ENCODE data around the gene RER1. TPM values are rescaled to one million over a fixed set of nuclear protein-coding genes. Genes with fewer than 3 reads are reported as not detected.
A peak's percentile ranks its signal among the peaks of the same experiment; 100 is the strongest.

Gene RER1
- total RNA-seq, 1 donor from 2014 or later: 133 TPM

DNA sequence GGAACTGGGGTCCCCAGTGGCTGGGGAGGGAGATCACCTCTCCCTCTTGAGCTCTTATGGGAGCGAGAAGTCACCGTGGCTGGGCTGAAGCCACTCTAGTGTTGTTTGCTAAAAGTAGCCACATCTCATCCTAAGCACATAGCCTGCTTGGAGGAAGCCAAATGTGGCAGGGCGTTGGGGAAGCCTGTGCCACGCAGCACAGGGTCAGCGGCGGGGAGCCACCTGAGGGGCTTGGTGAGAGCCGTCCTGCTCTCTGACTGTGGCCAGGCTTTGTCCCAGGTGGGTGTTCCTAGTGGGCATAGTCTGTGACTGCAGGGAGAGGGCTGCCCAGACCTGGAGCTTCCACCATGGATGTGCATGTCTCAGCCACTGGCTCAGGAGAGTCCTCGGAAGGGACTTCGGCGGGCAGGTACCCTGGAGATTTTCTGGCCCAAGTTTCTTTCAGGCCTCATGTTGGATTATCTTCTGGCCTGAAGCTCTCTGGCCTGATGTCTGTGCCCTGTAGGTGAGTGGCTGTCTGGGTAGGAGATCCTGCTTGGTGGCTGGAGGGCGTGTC lies 39.2 kb upstream of the RER1 start:
- H3K27ac ChIP-seq: no peak overlapping the region
- H3K4me3 ChIP-seq: no peak overlapping the region
- intact Hi-C loops (cut with DNase I): no loop called here
- ATAC-seq (no peak), DNase-seq (peak; percentile 25)
- H3K27me3 ChIP-seq (ENCODE audit: low read depth): no peaks in the 10 kb centered on the region
- no peak for TF ChIP-seq CTCF (IDR thresholded peaks at IDR 0.05)
- no peaks in the 10 kb centered on the region for H3K4me1 ChIP-seq
- no peaks in the 10 kb centered on the region for H3K36me3 ChIP-seq
- no peaks in the 10 kb centered on the region for H3K9me3 ChIP-seq

- Histone ChIP-seq H3K27ac (no peak overlapping the region), H3K36me3 (no peaks in the 10 kb centered on the region), H3K9me3 (no peaks in the 10 kb centered on the region), H3K4me3 (no peak overlapping the region), H3K4me1 (no peaks in the 10 kb centered on the region), H3K27me3 (ENCODE audit: low read depth) (no peaks in the 10 kb centered on the region)
- intact Hi-C loops (cut with DNase I): no loop called here
- no peak for ATAC-seq
- DNase-seq: peak; percentile 45
- no peak for TF ChIP-seq CTCF (IDR thresholded peaks at IDR 0.05)
These were observed 38.6 kb upstream of the RER1 start for GRCh38 chr1:2352897-2353550.

DNA sequence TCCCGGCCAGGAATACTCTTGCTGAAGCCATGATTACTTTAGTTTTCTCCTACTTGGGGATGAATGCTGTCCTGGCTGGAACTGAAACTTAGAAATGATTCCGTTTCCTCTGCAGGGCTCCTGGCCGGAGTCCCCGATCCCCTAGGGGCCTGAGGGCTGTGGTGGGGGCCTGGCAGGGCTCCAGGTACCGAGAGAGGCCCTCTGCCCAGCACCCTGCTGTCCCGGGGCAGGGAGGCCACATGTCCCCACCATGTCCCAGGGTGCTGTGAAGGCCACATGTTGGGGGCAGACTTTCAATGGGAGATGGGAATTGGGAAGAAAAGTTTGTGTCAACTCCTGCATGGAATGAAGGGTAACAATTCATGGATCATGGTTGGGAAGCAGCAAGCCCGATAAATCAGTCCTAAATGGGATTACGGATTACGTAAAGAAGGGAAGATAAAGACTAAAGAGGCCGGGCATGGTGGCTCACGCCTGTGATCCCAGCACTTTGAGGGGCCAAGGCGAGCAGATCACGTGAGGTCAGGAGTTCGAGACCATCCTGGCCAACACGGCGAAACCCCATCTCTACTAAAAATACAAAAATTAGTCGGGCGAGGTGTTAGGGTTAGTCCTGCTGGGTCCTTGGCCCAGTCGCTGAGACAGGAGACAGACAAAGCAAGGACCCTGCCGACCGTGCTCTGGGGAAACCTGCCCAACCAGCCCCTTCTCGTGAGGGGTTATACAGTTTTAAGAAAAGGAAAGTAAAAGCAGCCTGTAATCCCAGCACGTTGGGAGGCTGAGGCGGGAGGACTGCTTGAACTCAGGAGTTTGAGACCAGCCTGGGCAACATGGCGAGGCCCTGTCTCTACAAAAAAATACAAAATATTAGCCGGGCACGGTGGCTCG lies 37.8 kb upstream of the RER1 start:
- no peaks in the 10 kb centered on the region for H3K9me3 ChIP-seq
- TF ChIP-seq CTCF (IDR thresholded peaks at IDR 0.05): no peak
- no peaks in the 10 kb centered on the region for H3K4me1 ChIP-seq
- no peak overlapping the region for H3K4me3 ChIP-seq
- no peaks in the 10 kb centered on the region for H3K27me3 ChIP-seq (ENCODE audit: low read depth)
- no peak overlapping the region for H3K27ac ChIP-seq
- no peak for ATAC-seq
- no peaks in the 10 kb centered on the region for H3K36me3 ChIP-seq
- DNase-seq: peak; percentile 20
- intact Hi-C loops (cut with DNase I): no loop called here

DNA sequence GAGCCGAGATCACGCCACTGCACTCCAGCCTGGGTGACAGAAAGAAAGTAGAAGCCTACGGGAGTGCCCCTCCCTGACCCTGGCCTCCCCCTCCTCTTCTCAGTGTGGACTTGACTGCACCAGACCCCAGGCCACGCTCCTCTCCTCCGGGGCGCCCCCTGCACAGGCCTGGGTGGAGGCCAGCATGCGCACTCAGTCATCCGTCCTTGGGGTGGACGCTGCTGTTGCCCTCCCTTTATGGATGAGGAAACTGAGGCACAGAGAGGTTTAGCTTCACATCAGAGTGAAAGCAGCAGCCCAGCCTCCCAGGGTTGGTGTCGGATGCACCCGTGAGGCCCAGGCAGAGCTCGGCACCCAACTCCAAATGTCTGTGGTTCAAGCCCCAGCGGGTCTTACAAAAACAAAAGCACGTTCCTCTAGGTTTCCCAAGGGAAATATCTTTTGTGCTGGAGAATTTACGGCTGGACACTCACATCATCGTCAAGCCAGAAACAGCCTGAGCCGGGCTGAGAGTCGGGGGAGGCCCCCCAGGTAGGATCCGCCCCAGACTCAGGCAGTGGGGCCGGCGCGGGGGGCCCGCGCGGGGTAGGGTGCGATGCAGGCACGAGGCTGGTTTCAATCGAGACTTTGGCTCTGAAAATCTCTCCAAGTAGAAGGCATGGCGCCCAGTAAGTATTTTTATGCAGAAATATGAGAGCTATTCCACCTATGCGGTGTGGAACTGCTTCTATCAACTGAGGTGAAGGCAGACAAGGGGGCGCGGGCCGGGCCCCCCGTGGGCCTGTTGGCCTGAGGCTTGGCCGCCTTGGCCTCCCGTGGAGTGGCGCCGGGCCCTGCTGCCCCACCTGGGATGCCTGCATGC lies 36.9 kb upstream of the RER1 start:
- Histone ChIP-seq H3K27me3 (ENCODE audit: low read depth) (no peaks in the 10 kb centered on the region), H3K9me3 (no peaks in the 10 kb centered on the region), H3K36me3 (no peaks in the 10 kb centered on the region), H3K27ac (no peak overlapping the region), H3K4me3 (no peak overlapping the region), H3K4me1 (no peaks in the 10 kb centered on the region)
- intact Hi-C loops (cut with DNase I): no loop called here
- no peak for TF ChIP-seq CTCF (IDR thresholded peaks at IDR 0.05)
- ATAC-seq (no peak), DNase-seq (peak; percentile 34)

Data from lower lobe of right lung (tissue), 2 donors.